ENCODE measurements around the gene PRCD. TPM values are rescaled to one million over a fixed set of nuclear protein-coding genes. Genes with fewer than 3 reads are reported as not detected.
A peak's percentile ranks its signal among the peaks of the same experiment; 100 is the strongest.
"Not testable (repeated sequence)": the region's sequence is repeated elsewhere in the genome, so short reads cannot be mapped to it uniquely, and the experiment has no call there.

PRCD gene
- total RNA-seq, 1 donor = 4.2 TPM

- no peak for DNase-seq (ENCODE audit: low read depth)
- H3K4me3 ChIP-seq (ENCODE audit: low read depth, low read length) = no peak overlapping the region
- no peak for TF ChIP-seq CTCF (IDR thresholded peaks at IDR 0.05; ENCODE audit: insufficient read depth, low read length)
Observed at GRCh38 chr17:76553178-76553908, 13.5 kb downstream of the PRCD start.

- TF ChIP-seq CTCF (IDR thresholded peaks at IDR 0.05; ENCODE audit: insufficient read depth, low read length) = no peak
- DNase-seq (ENCODE audit: low read depth) = no peak
- H3K4me3 ChIP-seq (ENCODE audit: low read depth, low read length) = no peak overlapping the region
Observed at GRCh38 chr17:76554131-76554530, 14.3 kb downstream of the PRCD start.

- DNase-seq (ENCODE audit: low read depth) = peak; percentile 81
- peak overlapping the region; percentile 99 for H3K4me3 ChIP-seq (ENCODE audit: low read depth, low read length)
- no peak for TF ChIP-seq CTCF (IDR thresholded peaks at IDR 0.05; ENCODE audit: insufficient read depth, low read length)
Observed at GRCh38 chr17:76556765-76557367, 17.0 kb downstream of the PRCD start.

- peak; percentile 98 for DNase-seq (ENCODE audit: low read depth)
- H3K4me3 ChIP-seq (ENCODE audit: low read depth, low read length) = peak overlapping the region; percentile 99
- peak; percentile 76 for TF ChIP-seq CTCF (IDR thresholded peaks at IDR 0.05; ENCODE audit: insufficient read depth, low read length)
Observed at GRCh38 chr17:76557368-76558197, 17.7 kb downstream of the PRCD start.

- peak overlapping the region; percentile 99 for H3K4me3 ChIP-seq (ENCODE audit: low read depth, low read length)
- TF ChIP-seq CTCF (IDR thresholded peaks at IDR 0.05; ENCODE audit: insufficient read depth, low read length) = peak; percentile 59
- peak; percentile 53 for DNase-seq (ENCODE audit: low read depth)
Observed at GRCh38 chr17:76558198-76559095, 18.6 kb downstream of the PRCD start.

GRCh38 chr17:76559460-76559859 is 19.6 kb downstream of the PRCD start:
- not testable (repeated sequence) for DNase-seq (ENCODE audit: low read depth)
- peak overlapping the region; percentile 99 for H3K4me3 ChIP-seq (ENCODE audit: low read depth, low read length)

All from fibroblast of the aortic adventitia (primary cell).